ENCODE measurements around the gene HTRA3.

DNA sequence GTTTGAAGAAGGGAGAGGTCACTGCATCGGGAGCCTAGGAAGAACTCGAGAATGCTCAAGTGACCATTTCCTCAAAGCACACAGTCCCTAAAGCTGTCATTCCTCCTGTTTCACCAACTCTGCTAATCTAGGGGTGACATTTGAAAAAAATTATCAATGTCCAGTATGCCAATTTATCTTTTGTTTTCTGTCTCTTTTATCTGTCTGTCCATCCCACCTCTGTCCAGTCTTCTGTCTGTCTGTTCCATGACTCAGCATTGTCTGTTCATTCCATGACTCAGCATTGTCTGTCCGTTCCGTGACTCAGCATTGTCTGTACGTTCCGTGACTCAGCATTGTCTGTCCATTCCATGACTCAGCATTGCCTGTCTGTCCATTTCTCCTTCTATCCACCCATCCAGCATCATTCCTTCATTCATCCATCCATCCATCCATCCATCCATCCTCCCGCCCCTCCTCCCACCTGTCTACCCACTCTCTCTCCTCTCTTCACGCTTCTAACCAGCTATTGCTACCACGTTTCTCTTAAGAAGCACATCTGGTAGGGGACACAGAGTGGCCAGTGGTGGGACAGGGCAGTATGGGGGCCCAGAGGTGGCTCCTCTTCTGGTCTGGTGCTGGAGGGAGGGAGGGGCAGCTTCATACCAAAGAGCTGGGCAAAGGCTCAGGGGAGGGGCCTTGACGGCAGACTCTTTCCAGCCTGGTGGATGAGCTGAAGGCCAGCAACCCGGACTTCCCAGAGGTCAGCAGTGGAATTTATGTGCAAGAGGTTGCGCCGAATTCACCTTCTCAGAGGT lies 34.1 kb downstream of the HTRA3 start:
- TF ChIP-seq CTCF (IDR thresholded peaks at IDR 0.05 in 8 of 11, conservative IDR thresholded peaks at IDR 0.05 in 3 of 11) (no peak), POLR2A (IDR thresholded peaks at IDR 0.05) (no peak)
